ENCODE results near the gene CCDC34. TPM values are rescaled to one million over a fixed set of nuclear protein-coding genes. Genes with fewer than 3 reads are reported as not detected.

CCDC34 gene
- total RNA-seq, 2 experiments from 2014 or later, result 26.8 to 28.5 TPM

GRCh38 chr11:27293515-27294417, 69.2 kb downstream of the CCDC34 start:
- Mint-ChIP-seq H3K4me1 (ENCODE audit: low read depth) (no peaks in the 10 kb centered on the region), H3K27me3 (no peaks in the 10 kb centered on the region), H3K4me3 (no peak overlapping the region), H3K27ac (no peak overlapping the region), H3K9me3 (peaks cover 12% of the 10 kb centered on the region), H3K36me3 (ENCODE audit: low read depth) (no peaks in the 10 kb centered on the region)
- ChIA-PET POLR2A (no interaction called here), CTCF (interaction anchor here (1.1 kb wide), 1 partner anchor 22 kb away, joined by 4 read pairs; no protein-coding TSS in a partner anchor)
- DNase-seq, result no peak
- intact Hi-C loops (cut with micrococcal nuclease), result loop anchor here (10.0 kb wide), 1 partner anchor 109 kb away; no protein-coding TSS in a partner anchor
- ATAC-seq, result no peak
- no peak for TF ChIP-seq CTCF (IDR thresholded peaks at IDR 0.05)

GRCh38 chr11:27292637-27293010, 70.4 kb downstream of the CCDC34 start:
- Mint-ChIP-seq H3K27ac (no peak overlapping the region), H3K36me3 (ENCODE audit: low read depth) (no peaks in the 10 kb centered on the region), H3K4me1 (ENCODE audit: low read depth) (no peaks in the 10 kb centered on the region), H3K4me3 (no peak overlapping the region), H3K9me3 (peaks cover 12% of the 10 kb centered on the region), H3K27me3 (no peaks in the 10 kb centered on the region)
- ChIA-PET POLR2A (no interaction called here), CTCF (interaction anchor here (1.1 kb wide), 1 partner anchor 23 kb away, joined by 4 read pairs; no protein-coding TSS in a partner anchor)
- ATAC-seq, result no peak
- DNase-seq, result no peak
- no peak for TF ChIP-seq CTCF (IDR thresholded peaks at IDR 0.05)
- intact Hi-C loops (cut with micrococcal nuclease), result loop anchor here (10.0 kb wide), 1 partner anchor 108 kb away; no protein-coding TSS in a partner anchor

- Mint-ChIP-seq H3K27ac (no peak overlapping the region), H3K27me3 (no peaks in the 10 kb centered on the region), H3K4me1 (ENCODE audit: low read depth) (no peaks in the 10 kb centered on the region), H3K36me3 (ENCODE audit: low read depth) (no peaks in the 10 kb centered on the region), H3K4me3 (no peak overlapping the region), H3K9me3 (peaks cover 12% of the 10 kb centered on the region)
- DNase-seq (no peak), ATAC-seq (no peak)
- intact Hi-C loops (cut with micrococcal nuclease), result loop anchor here (10.0 kb wide), 1 partner anchor 107 kb away; no protein-coding TSS in a partner anchor
- TF ChIP-seq CTCF (IDR thresholded peaks at IDR 0.05), result no peak
- CTCF ChIA-PET, result interaction anchor here (1.1 kb wide), 1 partner anchor 23 kb away, joined by 4 read pairs; no protein-coding TSS in a partner anchor
- POLR2A ChIA-PET, result no interaction called here
Measured at GRCh38 chr11:27291954-27292636, 70.9 kb downstream of the CCDC34 start.

GRCh38 chr11:27291302-27291889, 71.6 kb downstream of the CCDC34 start:
- no peaks in the 10 kb centered on the region for H3K27me3 Mint-ChIP-seq
- CTCF ChIA-PET, result no interaction called here
- peak; percentile 16 for DNase-seq
- H3K4me1 Mint-ChIP-seq (ENCODE audit: low read depth), result no peaks in the 10 kb centered on the region
- H3K27ac Mint-ChIP-seq, result no peak overlapping the region
- peaks cover 12% of the 10 kb centered on the region for H3K9me3 Mint-ChIP-seq
- POLR2A ChIA-PET, result no interaction called here
- TF ChIP-seq CTCF (IDR thresholded peaks at IDR 0.05), result no peak
- intact Hi-C loops (cut with micrococcal nuclease), result loop anchor here (10.0 kb wide), 1 partner anchor 107 kb away; no protein-coding TSS in a partner anchor
- H3K4me3 Mint-ChIP-seq, result no peak overlapping the region
- no peak for ATAC-seq
- H3K36me3 Mint-ChIP-seq (ENCODE audit: low read depth), result no peaks in the 10 kb centered on the region
